ENCODE measurements around the gene CREBBP.

The CREBBP gene

GRCh38 chr16:3701531-3701930 lies 179.0 kb downstream of the CREBBP start:
- DNase-seq: no peak

GRCh38 chr16:3698941-3699340 lies 181.6 kb downstream of the CREBBP start:
- no peak for DNase-seq

- DNase-seq: peak; percentile 47
These were observed 183.9 kb downstream of the CREBBP start for GRCh38 chr16:3696425-3697218.

- no peak for DNase-seq
These were observed 184.7 kb downstream of the CREBBP start for GRCh38 chr16:3695610-3696369.

- DNase-seq: no peak
These were observed 186.5 kb downstream of the CREBBP start for GRCh38 chr16:3694051-3694450.

GRCh38 chr16:3691761-3692160 lies 188.8 kb downstream of the CREBBP start:
- no peak for DNase-seq

- no peak for DNase-seq
These were observed 189.4 kb downstream of the CREBBP start for GRCh38 chr16:3690980-3691720.

- DNase-seq: peak; percentile 90
These were observed 190.0 kb downstream of the CREBBP start for GRCh38 chr16:3690470-3690928.

GRCh38 chr16:3689731-3690130 lies 190.8 kb downstream of the CREBBP start:
- DNase-seq: no peak

GRCh38 chr16:3687792-3688191 lies 192.7 kb downstream of the CREBBP start:
- no peak for DNase-seq

GRCh38 chr16:3687021-3687420 lies 193.5 kb downstream of the CREBBP start:
- no peak for DNase-seq

- no peak for DNase-seq
These were observed 199.3 kb downstream of the CREBBP start for GRCh38 chr16:3681206-3681605.

GRCh38 chr16:3677994-3678393 lies 202.5 kb downstream of the CREBBP start:
- DNase-seq: no peak

- no peak for DNase-seq
These were observed 204.8 kb downstream of the CREBBP start for GRCh38 chr16:3675601-3676130.
